Karpas-422 (cell line): Measurements from ENCODE around the gene PRKCG. TPM values are rescaled to one million over a fixed set of nuclear protein-coding genes. Genes with fewer than 3 reads are reported as not detected.

Source experiments
- DNase-seq: peaks from one replicate; pipeline ENCODE4 v3.0.0-alpha.2; 2015
- H2AFZ ChIP-seq: fragments of 200-600 bp; sonication (generic); 2 replicates; pipeline ENCODE4 v1.6.1; 2014; ENCODE audit warnings: antibody characterized with exemption, low read length, mixed read lengths
- H3K27ac ChIP-seq: fragments of 200-600 bp; sonication (generic); 2 replicates; pipeline ENCODE4 v1.5.1; 2014; ENCODE audit warnings: mild to moderate bottlenecking, low read length, moderate library complexity
- H3K27me3 ChIP-seq: fragments of 200-600 bp; sonication (generic); 2 replicates; pipeline ENCODE4 v1.6.1; 2014; ENCODE audit warnings: low read length, mixed read lengths
- H3K36me3 ChIP-seq: fragments of 200-600 bp; sonication (generic); 2 replicates; pipeline ENCODE4 v1.6.1; 2014; ENCODE audit warnings: low read length, mixed read lengths; ENCODE audit not compliant: insufficient read depth
- H3K4me1 ChIP-seq: fragments of 200-600 bp; sonication (generic); 2 replicates; pipeline ENCODE4 v1.6.1; 2014; ENCODE audit warnings: mild to moderate bottlenecking, low read length, mixed read lengths
- H3K4me2 ChIP-seq: fragments of 200-600 bp; sonication (generic); 2 replicates; pipeline ENCODE4 v1.6.1; 2014; ENCODE audit warnings: low read length, low read depth, mild to moderate bottlenecking; ENCODE audit not compliant: poor library complexity, severe bottlenecking
- H3K4me3 ChIP-seq: fragments of 200-600 bp; sonication (generic); 2 replicates; pipeline ENCODE4 v1.5.1; 2014; ENCODE audit warnings: mild to moderate bottlenecking, antibody characterized with exemption, low read length, mixed read lengths
- H3K79me2 ChIP-seq: fragments of 200-600 bp; sonication (generic); 2 replicates; pipeline ENCODE4 v1.6.1; 2014; ENCODE audit warnings: mild to moderate bottlenecking, low read length, mixed read lengths
- H3K9ac ChIP-seq: fragments of 200-600 bp; sonication (generic); 2 replicates; pipeline ENCODE4 v1.6.0; 2014; ENCODE audit warnings: low read length
- H3K9me2 ChIP-seq: fragments of 200-600 bp; sonication (generic), shearing (Covaris generic); replicated peaks from 2 replicates; pipeline ENCODE4 v1.6.0; 2014; ENCODE audit warnings: mild to moderate bottlenecking, low read length, moderate library complexity; ENCODE audit not compliant: insufficient read depth
- H3K9me3 ChIP-seq: fragments of 300-700, 200-600 bp; sonication (generic); 2 replicates; pipeline ENCODE4 v1.6.1; 2014; ENCODE audit warnings: low read length, mixed read lengths
- H4K20me1 ChIP-seq: fragments of 200-600 bp; sonication (generic); 2 replicates; pipeline ENCODE4 v1.6.1; 2014; ENCODE audit warnings: mild to moderate bottlenecking, antibody characterized with exemption, low read length, low read depth; ENCODE audit not compliant: insufficient read depth
- total RNA-seq: library from RNA; depleted of rRNA; stranded (reverse); fragments of >200 nt; shearing (Covaris generic); gene quantifications from 2 replicates; pipeline ENCODE4 v1.2.3, GENCODE V29; 2014; ENCODE audit warnings: low replicate concordance

PRKCG gene
- total RNA-seq, 1 experiment from 2014 or later = not detected

DNA sequence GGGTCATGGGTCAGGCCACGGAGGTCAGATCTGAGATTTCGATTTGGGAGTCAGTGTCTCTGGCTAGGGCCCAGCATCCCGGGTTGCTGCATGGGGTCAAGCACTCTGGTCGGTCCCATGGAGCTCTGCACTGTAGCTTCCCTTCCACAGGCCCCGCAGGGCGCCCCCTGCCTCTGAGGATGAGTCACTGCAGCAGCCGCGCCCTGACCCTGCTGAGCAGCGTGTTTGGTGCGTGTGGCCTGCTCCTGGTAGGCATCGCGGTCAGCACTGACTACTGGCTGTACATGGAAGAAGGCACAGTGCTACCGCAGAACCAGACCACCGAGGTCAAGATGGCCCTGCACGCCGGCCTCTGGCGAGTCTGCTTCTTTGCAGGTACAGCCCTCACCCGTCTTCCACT is 30.7 kb downstream of the PRKCG start:
- H3K9me2 ChIP-seq = no peaks in the 10 kb centered on the region
- H3K4me1 ChIP-seq = no peaks in the 10 kb centered on the region
- DNase-seq = peak; percentile 67
- H3K79me2 ChIP-seq = no peaks in the 10 kb centered on the region
- H2AFZ ChIP-seq = no peak overlapping the region
- no peak overlapping the region for H3K4me2 ChIP-seq
- no peak overlapping the region for H3K9ac ChIP-seq
- no peak overlapping the region for H3K27ac ChIP-seq
- no peaks in the 10 kb centered on the region for H4K20me1 ChIP-seq
- no peaks in the 10 kb centered on the region for H3K27me3 ChIP-seq
- no peaks in the 10 kb centered on the region for H3K9me3 ChIP-seq
- H3K4me3 ChIP-seq = no peak overlapping the region
- H3K36me3 ChIP-seq = no peaks in the 10 kb centered on the region

DNA sequence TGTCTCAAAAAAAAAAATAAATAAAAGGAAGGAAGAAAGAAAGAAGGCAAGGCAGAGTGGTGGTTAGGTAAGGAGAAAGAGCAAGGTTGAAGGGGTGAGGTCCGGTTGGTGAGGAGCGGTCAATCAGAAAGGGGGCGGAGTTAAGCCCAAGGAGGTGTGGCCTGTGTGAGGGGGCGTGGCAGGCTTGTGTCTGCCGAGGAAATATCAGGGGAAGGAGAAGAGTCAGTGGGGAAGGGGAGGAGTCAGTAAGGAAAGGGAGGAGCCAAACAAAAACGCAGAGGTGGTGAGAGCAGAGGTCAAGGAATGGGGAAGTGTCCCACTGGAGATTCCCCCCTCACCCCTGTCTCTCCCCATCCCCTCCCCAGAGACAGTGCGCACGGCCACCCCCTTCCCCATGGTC is 33.0 kb downstream of the PRKCG start:
- no peaks in the 10 kb centered on the region for H3K9me2 ChIP-seq
- H2AFZ ChIP-seq = no peak overlapping the region
- H3K27me3 ChIP-seq = no peaks in the 10 kb centered on the region
- no peaks in the 10 kb centered on the region for H3K36me3 ChIP-seq
- no peak for DNase-seq
- no peak overlapping the region for H3K4me3 ChIP-seq
- no peaks in the 10 kb centered on the region for H3K9me3 ChIP-seq
- H4K20me1 ChIP-seq = no peaks in the 10 kb centered on the region
- no peaks in the 10 kb centered on the region for H3K79me2 ChIP-seq
- H3K4me1 ChIP-seq = no peaks in the 10 kb centered on the region
- H3K9ac ChIP-seq = no peak overlapping the region
- no peak overlapping the region for H3K27ac ChIP-seq
- H3K4me2 ChIP-seq = no peak overlapping the region

DNA sequence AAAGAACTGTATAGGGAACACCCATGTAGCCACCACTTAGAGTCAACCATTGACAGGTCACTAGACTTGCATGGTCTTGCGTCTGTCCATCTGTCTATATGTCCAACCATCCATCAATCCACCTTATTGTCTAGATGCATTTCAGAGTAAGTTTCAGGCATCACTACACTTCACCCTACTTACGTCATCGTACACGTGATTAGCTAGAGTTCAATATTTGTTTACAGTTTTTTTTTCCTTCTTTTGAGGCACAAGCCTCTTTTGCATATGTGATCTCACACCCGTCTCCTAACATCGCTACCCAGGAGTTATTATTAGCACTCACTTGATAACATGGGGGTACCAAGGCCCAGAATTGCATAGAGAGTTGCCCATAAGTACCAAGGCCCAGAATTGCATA is 34.0 kb downstream of the PRKCG start:
- no peak overlapping the region for H3K27ac ChIP-seq
- no peak overlapping the region for H3K4me3 ChIP-seq
- H3K4me1 ChIP-seq = no peaks in the 10 kb centered on the region
- H3K9me3 ChIP-seq = no peaks in the 10 kb centered on the region
- no peak overlapping the region for H2AFZ ChIP-seq
- H3K36me3 ChIP-seq = no peaks in the 10 kb centered on the region
- H3K79me2 ChIP-seq = no peaks in the 10 kb centered on the region
- no peaks in the 10 kb centered on the region for H3K27me3 ChIP-seq
- H3K9ac ChIP-seq = no peak overlapping the region
- H4K20me1 ChIP-seq = no peaks in the 10 kb centered on the region
- H3K9me2 ChIP-seq = no peaks in the 10 kb centered on the region
- no peak overlapping the region for H3K4me2 ChIP-seq
- no peak for DNase-seq

DNA sequence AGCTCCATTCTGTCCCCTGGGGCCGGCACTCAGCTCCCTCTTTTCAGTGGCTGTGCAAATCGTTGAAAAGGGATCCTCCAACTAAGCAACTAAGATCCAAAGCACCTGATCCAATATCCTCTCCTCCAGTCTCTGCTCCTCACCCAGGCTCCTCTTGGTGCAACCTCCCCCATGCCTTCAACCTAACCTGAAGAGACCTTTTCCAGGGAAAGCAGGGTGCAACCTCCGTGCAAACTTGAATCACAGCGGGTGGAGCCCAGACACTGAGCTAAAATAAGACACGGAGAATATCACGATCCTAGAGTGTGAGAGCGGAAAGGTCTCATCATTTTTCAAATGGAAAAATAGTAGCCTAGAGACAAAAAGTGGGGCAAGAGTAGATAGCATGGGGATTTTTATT is 35.4 kb downstream of the PRKCG start:
- Histone ChIP-seq H3K9me3 (no peaks in the 10 kb centered on the region), H3K36me3 (no peaks in the 10 kb centered on the region), H3K27ac (no peak overlapping the region)

DNA sequence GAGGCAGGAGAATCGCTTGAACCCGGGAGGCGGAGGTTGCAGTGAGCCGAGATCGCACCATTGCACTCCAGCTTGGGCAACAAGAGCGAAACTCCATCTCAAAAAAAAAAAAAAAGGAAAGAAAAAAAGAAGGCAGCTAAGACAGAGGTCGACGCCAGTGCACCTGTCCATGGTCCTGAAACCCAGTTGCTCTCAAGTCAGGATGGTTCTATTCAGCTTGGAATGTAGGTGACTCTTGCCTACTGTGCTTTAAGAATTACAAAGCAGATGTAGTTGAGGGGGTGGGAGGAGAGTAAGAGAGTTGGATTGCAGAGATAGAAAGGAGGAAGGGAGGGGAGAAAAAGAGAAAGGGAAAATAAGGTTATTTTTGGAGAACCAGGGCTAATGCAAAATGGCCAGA is 45.7 kb downstream of the PRKCG start:
- Histone ChIP-seq H3K79me2 (no peaks in the 10 kb centered on the region), H3K27me3 (no peaks in the 10 kb centered on the region), H4K20me1 (no peaks in the 10 kb centered on the region), H2AFZ (no peak overlapping the region), H3K27ac (no peak overlapping the region), H3K4me3 (no peak overlapping the region), H3K9me3 (no peaks in the 10 kb centered on the region), H3K4me2 (no peak overlapping the region), H3K4me1 (no peaks in the 10 kb centered on the region), H3K36me3 (no peaks in the 10 kb centered on the region), H3K9me2 (no peaks in the 10 kb centered on the region), H3K9ac (no peak overlapping the region)
- peak; percentile 80 for DNase-seq

More for the DNA sequence above, 35.4 kb downstream of the PRKCG start:
- no peaks in the 10 kb centered on the region for H4K20me1 ChIP-seq
- DNase-seq = no peak
- H3K27me3 ChIP-seq = no peaks in the 10 kb centered on the region
- no peak overlapping the region for H3K4me2 ChIP-seq
- H3K4me3 ChIP-seq = no peak overlapping the region
- no peaks in the 10 kb centered on the region for H3K9me2 ChIP-seq
- no peaks in the 10 kb centered on the region for H3K79me2 ChIP-seq
- H2AFZ ChIP-seq = no peak overlapping the region
- no peak overlapping the region for H3K9ac ChIP-seq
- no peaks in the 10 kb centered on the region for H3K4me1 ChIP-seq

DNA sequence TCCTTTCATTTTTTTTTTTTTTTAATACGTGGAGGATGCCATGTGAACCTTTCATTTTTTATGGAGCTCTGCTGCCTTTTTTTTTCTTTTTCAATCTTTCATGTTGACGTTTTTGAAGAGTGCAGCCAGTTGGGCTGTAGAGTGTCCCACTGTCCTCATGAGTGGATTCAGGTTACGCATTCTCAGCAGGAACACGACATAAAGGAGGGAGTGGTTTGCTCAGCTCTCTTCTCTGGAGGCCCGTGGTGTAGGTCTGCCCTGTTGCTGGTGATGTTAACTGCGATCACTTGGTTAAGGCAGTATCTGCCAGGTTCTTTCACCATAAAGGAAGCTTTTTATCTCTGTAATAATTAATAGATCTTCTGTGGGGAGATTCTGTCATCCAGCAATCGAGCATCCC is 54.0 kb downstream of the PRKCG start:
- H3K79me2 ChIP-seq = no peaks in the 10 kb centered on the region
- no peak overlapping the region for H2AFZ ChIP-seq
- no peak overlapping the region for H3K9ac ChIP-seq
- H3K27ac ChIP-seq = no peak overlapping the region
- H3K4me3 ChIP-seq = no peak overlapping the region
- no peaks in the 10 kb centered on the region for H3K27me3 ChIP-seq
- no peaks in the 10 kb centered on the region for H3K9me2 ChIP-seq
- H4K20me1 ChIP-seq = 0 out of 2 replicates have a peak, but pooled peaks cover 3% of the 10 kb centered on the region
- no peak overlapping the region for H3K4me2 ChIP-seq
- DNase-seq = no peak
- H3K9me3 ChIP-seq = no peaks in the 10 kb centered on the region
- H3K36me3 ChIP-seq = no peaks in the 10 kb centered on the region
- no peaks in the 10 kb centered on the region for H3K4me1 ChIP-seq

DNA sequence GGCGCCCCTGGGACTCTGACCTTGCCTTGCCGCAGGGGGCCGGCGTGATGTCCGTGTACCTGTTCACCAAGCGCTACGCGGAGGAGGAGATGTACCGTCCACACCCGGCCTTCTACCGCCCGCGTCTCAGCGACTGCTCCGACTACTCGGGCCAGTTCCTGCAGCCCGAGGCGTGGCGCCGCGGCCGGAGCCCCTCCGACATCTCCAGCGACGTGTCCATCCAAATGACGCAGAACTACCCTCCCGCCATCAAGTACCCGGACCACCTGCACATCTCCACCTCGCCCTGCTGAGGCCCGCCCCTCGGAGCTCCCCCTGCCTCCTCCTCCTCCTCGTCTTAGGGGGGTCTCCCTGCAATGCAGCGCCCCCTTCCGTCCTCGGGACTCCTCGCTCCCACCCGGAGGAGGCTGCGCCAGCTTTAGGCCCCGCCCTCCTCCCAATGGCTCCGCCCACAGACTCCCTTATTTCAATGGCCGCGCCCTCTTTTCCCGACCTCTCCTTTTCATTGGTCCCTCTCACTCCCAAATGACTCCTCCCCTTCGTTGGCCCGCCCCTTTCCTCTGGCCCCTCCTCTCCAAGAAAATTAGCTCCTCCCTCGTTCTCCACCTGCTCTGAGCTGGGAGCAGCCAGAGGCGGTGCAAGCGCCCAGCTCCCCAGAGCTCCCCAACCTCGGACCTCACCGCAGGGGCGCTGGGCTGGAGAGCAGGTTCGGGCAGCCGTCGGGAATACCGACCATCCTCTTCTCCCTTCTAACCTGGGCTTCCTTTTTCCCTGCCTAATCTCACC is 60.2 kb downstream of the PRKCG start:
- H3K4me3 ChIP-seq = no peak overlapping the region
- H3K9me2 ChIP-seq = no peaks in the 10 kb centered on the region
- H2AFZ ChIP-seq = no peak overlapping the region
- no peaks in the 10 kb centered on the region for H3K36me3 ChIP-seq
- H3K9me3 ChIP-seq = no peaks in the 10 kb centered on the region; the same call in 1 of the 2 replicates
- H3K27me3 ChIP-seq = no peaks in the 10 kb centered on the region
- H3K9ac ChIP-seq = no peak overlapping the region
- H3K4me1 ChIP-seq = no peaks in the 10 kb centered on the region
- H4K20me1 ChIP-seq = no peaks in the 10 kb centered on the region
- H3K27ac ChIP-seq = no peak overlapping the region
- no peaks in the 10 kb centered on the region for H3K79me2 ChIP-seq
- no peak overlapping the region for H3K4me2 ChIP-seq
- DNase-seq = peak; percentile 46

DNA sequence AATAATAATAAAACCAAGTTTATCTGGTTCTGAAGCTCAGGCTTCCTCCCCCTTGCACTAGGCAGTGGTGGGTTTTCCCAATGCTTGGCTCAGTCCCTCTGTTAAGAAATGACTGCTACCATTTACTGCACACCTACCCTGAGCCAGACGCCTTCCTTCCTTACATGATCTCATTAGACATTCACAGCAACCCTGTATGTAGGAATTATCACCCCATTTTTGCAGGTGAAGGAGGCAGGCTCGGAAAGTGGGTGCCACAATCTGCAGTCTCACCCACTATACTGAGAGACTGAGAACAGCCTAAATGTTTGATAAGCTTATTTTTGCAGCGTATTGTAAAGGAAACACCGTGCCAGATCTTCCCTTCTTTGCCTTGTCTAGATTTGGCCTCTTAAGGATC is 62.4 kb downstream of the PRKCG start:
- Histone ChIP-seq H3K9me2 (no peaks in the 10 kb centered on the region), H3K9me3 (no peaks in the 10 kb centered on the region; the same call in 1 of the 2 replicates), H3K79me2 (no peaks in the 10 kb centered on the region), H2AFZ (no peak overlapping the region), H3K4me2 (no peak overlapping the region), H3K4me1 (no peaks in the 10 kb centered on the region), H3K27ac (no peak overlapping the region), H3K36me3 (no peaks in the 10 kb centered on the region), H3K27me3 (no peaks in the 10 kb centered on the region), H3K4me3 (no peak overlapping the region), H3K9ac (no peak overlapping the region), H4K20me1 (no peaks in the 10 kb centered on the region)
- DNase-seq = no peak
